Liver (tissue), 3 donors: Measurements from ENCODE around the gene UROC1.

ENCODE experiments used
- EGR1 ChIP-seq, 2 donors: IDR thresholded peaks; 2 replicates each; pipeline ENCODE4 v1.6.1; 2016 to 2018; ENCODE audit warnings: antibody characterized with exemption in 2 of 2, low read depth in 2 of 2
- FOXA2 ChIP-seq: IDR thresholded peaks from 2 replicates; pipeline ENCODE4 v1.6.1; 2016; ENCODE audit warnings: antibody characterized with exemption
- GABPA ChIP-seq, 2 donors: IDR thresholded peaks in 1 of 2; conservative IDR thresholded peaks in 1 of 2; 2 replicates each; pipeline ENCODE4 v1.6.1; 2016; ENCODE audit warnings: antibody characterized with exemption in 2 of 2, mild to moderate bottlenecking in 1 of 2, moderate library complexity in 1 of 2
- RAD21 ChIP-seq, 2 donors: IDR thresholded peaks; 2 replicates each; pipeline ENCODE4 v1.6.1; 2016; ENCODE audit warnings: antibody characterized with exemption in 2 of 2, mild to moderate bottlenecking in 2 of 2
- RXRA ChIP-seq, 2 donors: IDR thresholded peaks; 2 replicates each; pipeline ENCODE4 v1.6.1; 2017 to 2018; ENCODE audit warnings: antibody characterized with exemption in 2 of 2, mild to moderate bottlenecking in 1 of 2
- SP1 ChIP-seq: IDR thresholded peaks from 2 replicates; pipeline ENCODE4 v1.6.1; 2018; ENCODE audit warnings: antibody characterized with exemption, mild to moderate bottlenecking
- YY1 ChIP-seq: IDR thresholded peaks from 2 replicates; pipeline ENCODE4 v1.6.1; 2016; ENCODE audit warnings: antibody characterized with exemption, mild to moderate bottlenecking
- TF ChIP-seq, protein P1 (sequence below): fragments of 150-350 bp; IDR thresholded peaks from 2 replicates; pipeline ENCODE4 v1.5.1; 2017; ENCODE audit warnings: improper control_type of control experiment, low read depth, low read length; ENCODE audit not compliant: missing input control
- TF ChIP-seq, protein P2 (sequence below): IDR thresholded peaks from 2 replicates; pipeline ENCODE4 v1.6.1; 2016; ENCODE audit warnings: antibody characterized with exemption
- TF ChIP-seq, protein P3 (sequence below): IDR thresholded peaks from 2 replicates; pipeline ENCODE4 v1.6.1; 2016; ENCODE audit warnings: antibody characterized with exemption, mild to moderate bottlenecking
- donor health status: healthy.
- donor health status: healthy.

DNA sequence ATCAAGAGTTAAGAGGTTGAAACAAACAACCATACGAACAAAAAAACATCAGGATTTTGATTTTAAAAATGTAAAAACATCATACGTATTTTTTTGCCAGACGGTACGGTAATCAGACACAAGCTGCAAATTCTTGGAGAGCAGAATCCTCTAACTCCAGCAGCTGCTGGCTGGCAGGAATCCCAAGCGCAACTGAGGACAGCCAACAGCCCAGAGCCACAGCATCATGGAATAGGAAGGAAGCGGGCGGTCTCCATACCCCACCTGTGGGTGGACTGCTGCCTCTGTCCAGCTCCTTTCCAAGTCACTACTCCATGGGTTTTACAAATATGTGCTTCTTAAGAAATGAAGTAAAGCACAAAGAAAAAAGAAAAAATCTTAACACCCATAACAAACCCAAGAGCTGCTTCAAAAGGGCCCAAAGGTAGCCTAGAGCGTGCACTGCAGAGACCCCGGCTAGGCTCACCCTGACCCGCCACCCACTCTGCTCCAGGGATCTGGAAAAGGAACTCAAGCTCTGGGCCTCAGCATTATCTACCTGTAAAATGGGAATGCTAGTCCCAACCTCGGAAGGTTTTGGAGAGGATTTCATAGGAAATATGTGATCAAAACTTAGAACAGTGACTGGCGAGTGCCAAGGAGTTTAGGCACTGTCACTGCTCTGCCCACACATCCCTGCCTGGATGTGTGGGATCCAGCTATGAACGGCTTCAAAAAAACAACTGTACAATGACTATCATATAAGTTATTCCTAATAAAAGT lies 75.3 kb downstream of the UROC1 start:
- TF ChIP-seq, protein P1, sequence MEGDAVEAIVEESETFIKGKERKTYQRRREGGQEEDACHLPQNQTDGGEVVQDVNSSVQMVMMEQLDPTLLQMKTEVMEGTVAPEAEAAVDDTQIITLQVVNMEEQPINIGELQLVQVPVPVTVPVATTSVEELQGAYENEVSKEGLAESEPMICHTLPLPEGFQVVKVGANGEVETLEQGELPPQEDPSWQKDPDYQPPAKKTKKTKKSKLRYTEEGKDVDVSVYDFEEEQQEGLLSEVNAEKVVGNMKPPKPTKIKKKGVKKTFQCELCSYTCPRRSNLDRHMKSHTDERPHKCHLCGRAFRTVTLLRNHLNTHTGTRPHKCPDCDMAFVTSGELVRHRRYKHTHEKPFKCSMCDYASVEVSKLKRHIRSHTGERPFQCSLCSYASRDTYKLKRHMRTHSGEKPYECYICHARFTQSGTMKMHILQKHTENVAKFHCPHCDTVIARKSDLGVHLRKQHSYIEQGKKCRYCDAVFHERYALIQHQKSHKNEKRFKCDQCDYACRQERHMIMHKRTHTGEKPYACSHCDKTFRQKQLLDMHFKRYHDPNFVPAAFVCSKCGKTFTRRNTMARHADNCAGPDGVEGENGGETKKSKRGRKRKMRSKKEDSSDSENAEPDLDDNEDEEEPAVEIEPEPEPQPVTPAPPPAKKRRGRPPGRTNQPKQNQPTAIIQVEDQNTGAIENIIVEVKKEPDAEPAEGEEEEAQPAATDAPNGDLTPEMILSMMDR: no peak
- TF ChIP-seq YY1 (no peak), FOXA2 (no peak), RAD21 (IDR thresholded peaks at IDR 0.05) (no peak), EGR1 (IDR thresholded peaks at IDR 0.05; ENCODE audit: low read depth in 2 of 2) (no peak), SP1 (no peak), GABPA (IDR thresholded peaks at IDR 0.05 in 1 of 2, conservative IDR thresholded peaks at IDR 0.05 in 1 of 2) (no peak), RXRA (IDR thresholded peaks at IDR 0.05) (no peak)
- TF ChIP-seq, protein P2, sequence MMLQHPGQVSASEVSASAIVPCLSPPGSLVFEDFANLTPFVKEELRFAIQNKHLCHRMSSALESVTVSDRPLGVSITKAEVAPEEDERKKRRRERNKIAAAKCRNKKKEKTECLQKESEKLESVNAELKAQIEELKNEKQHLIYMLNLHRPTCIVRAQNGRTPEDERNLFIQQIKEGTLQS: no peak
- TF ChIP-seq, protein P3, sequence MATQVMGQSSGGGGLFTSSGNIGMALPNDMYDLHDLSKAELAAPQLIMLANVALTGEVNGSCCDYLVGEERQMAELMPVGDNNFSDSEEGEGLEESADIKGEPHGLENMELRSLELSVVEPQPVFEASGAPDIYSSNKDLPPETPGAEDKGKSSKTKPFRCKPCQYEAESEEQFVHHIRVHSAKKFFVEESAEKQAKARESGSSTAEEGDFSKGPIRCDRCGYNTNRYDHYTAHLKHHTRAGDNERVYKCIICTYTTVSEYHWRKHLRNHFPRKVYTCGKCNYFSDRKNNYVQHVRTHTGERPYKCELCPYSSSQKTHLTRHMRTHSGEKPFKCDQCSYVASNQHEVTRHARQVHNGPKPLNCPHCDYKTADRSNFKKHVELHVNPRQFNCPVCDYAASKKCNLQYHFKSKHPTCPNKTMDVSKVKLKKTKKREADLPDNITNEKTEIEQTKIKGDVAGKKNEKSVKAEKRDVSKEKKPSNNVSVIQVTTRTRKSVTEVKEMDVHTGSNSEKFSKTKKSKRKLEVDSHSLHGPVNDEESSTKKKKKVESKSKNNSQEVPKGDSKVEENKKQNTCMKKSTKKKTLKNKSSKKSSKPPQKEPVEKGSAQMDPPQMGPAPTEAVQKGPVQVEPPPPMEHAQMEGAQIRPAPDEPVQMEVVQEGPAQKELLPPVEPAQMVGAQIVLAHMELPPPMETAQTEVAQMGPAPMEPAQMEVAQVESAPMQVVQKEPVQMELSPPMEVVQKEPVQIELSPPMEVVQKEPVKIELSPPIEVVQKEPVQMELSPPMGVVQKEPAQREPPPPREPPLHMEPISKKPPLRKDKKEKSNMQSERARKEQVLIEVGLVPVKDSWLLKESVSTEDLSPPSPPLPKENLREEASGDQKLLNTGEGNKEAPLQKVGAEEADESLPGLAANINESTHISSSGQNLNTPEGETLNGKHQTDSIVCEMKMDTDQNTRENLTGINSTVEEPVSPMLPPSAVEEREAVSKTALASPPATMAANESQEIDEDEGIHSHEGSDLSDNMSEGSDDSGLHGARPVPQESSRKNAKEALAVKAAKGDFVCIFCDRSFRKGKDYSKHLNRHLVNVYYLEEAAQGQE: no peak
